CMK (cell line): ENCODE results near the gene TMC3.

Source experiments
- DNase-seq: peaks from one replicate; pipeline ENCODE4 v3.0.0-alpha.2; 2010; ENCODE audit warnings: low read depth

TMC3 gene

GRCh38 chr15:81322676-81323253 is 51.2 kb downstream of the TMC3 start:
- DNase-seq, result no peak

DNA sequence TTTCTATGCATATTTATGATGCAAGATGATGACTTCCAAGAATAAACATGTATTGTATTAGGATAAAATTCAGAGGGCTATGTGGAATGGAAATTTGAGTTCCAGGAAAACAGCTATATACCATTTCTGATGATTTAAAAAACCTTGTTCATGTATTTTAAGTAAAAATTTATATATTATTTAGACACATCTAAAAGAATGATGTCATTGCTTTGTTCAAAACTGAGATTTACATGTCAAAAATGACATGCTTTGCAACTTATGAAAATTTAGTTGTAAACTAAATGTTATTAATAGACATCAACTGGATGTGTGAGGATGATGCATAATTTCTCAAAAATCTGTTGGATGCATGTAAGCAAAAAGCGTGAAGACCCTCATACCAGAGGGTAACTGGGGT is 52.3 kb downstream of the TMC3 start:
- DNase-seq, result no peak

- DNase-seq, result no peak
These were observed 56.4 kb downstream of the TMC3 start for GRCh38 chr15:81317642-81318017.

- no peak for DNase-seq
These were observed 57.7 kb downstream of the TMC3 start for GRCh38 chr15:81316267-81316666.

GRCh38 chr15:81315452-81316175 is 58.4 kb downstream of the TMC3 start:
- no peak for DNase-seq

- DNase-seq, result no peak
These were observed 59.6 kb downstream of the TMC3 start for GRCh38 chr15:81314378-81314777.

DNA sequence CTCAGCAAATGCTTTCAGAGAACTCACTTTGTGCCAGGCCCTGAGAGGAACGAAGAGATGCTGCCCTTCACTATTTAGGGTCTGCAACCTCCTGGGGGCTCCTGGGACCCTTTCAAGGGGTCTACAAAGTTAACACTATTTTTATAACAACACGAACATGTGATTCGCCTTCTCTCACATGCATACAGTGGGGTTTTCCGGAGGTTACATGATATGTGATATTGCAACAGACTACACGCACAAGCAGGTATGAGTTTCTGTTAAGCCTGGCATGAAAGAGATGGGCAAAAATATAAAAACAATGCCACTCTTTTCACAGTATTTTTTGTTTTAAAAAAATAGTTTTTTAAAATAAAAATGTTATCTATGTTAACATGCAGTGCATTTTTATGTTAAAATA is 60.3 kb downstream of the TMC3 start:
- DNase-seq, result no peak

- DNase-seq, result no peak
These were observed 61.0 kb downstream of the TMC3 start for GRCh38 chr15:81312790-81313543.

- no peak for DNase-seq
These were observed 62.1 kb downstream of the TMC3 start for GRCh38 chr15:81311752-81312464.

DNA sequence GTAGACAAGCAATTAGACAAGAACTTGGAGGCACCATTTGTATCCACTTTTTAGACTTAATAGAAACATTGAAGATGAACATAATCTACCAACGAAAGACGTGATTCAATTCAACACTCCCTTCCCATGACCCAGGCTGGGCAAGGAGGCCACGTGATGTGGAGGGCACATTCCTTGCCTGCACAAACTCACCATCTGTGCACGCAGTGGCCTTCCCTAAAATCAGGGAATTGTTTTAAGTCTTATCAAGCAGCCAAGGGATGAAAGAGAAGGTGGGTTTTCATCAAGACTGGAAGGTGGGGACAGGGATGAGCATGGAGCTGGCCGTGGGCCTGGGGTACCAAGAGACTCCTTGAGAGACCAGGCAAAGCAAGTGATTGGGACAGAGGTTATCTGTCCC is 63.5 kb downstream of the TMC3 start:
- no peak for DNase-seq

GRCh38 chr15:81309647-81310450 is 64.2 kb downstream of the TMC3 start:
- no peak for DNase-seq

- DNase-seq, result no peak
These were observed 65.8 kb downstream of the TMC3 start for GRCh38 chr15:81308260-81308659.

DNA sequence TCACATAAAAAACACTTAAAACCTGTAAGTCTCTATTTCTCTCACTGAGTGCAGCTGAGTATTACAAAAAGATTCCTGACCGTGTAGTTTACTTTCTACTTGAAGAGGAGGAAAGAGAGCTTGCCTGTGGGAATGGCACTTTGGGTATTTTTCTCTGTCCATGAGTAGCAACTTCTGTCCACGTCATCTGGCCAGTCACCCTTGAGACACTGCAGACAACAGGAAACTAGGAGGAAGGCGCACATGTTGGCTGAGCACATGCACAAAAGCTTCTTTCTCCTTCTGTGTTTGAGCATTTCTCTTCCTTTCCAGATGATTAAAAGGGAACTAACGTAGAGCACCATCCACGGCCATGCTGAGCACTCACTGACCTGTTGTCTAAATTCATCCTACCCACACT is 69.8 kb downstream of the TMC3 start:
- no peak for DNase-seq

DNA sequence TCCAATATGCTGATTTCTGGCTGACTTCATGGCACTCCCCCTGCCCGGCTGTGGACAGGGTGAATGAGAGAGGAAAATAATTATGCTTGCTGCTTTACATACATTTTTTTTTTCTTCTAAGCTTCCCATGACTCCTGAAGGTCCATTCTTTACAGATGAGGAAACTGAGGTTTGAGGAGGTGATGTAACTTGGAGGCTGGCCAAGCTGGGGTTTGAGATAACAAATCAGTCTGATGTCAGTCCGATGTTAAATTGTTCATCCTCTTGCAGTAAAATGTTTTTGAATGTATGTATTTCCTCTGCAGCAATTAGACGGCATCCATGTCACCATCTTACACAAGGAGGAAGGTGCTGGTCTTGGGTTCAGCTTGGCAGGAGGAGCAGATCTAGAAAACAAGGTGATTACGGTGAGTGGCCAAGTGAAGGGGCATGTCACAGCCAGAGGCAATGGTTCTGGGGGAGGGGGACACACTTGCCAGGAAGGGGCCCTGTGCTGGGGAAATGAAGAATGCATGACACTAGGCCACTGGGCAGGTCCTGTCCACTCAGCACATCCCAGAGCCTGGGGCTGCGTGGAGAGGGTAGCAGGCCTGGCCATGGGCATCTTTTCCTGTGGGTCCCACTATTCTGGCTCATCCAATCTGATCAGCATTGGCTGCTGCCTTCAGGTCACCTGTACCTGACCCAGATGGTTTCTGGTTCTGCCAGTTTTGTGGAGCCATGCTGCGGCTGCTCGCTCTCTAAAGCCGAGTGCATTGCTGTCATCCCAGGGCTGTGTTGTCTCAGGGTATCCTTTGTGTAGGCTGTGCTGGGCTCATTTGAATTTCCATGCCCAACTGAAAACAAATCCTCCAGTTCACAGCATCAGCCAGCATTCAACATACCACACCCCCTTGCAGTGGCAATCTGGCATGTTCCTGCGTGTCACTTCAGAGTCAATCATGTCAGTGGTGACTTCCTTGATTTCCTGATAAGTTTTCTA is 70.5 kb downstream of the TMC3 start:
- DNase-seq, result no peak

DNA sequence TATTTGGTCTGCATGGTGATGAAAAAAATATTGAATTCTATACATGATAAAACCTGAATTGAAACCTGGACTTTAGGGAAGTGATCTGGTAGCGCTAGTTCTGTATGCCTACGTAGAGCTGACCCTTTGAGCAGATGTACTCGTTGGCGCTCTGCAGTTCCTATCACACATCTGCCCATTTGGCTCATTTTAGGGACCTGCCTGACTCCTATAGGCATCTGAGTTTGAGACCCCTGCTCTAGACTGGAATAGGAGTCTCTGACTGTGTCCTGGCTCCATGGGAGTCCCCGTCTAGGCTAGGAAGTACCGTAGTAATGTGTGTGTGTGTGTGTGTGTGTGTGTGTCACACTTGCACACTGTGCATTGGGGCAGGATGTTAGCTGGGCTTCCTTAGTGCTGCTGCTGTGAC is 71.3 kb downstream of the TMC3 start:
- no peak for DNase-seq

DNA sequence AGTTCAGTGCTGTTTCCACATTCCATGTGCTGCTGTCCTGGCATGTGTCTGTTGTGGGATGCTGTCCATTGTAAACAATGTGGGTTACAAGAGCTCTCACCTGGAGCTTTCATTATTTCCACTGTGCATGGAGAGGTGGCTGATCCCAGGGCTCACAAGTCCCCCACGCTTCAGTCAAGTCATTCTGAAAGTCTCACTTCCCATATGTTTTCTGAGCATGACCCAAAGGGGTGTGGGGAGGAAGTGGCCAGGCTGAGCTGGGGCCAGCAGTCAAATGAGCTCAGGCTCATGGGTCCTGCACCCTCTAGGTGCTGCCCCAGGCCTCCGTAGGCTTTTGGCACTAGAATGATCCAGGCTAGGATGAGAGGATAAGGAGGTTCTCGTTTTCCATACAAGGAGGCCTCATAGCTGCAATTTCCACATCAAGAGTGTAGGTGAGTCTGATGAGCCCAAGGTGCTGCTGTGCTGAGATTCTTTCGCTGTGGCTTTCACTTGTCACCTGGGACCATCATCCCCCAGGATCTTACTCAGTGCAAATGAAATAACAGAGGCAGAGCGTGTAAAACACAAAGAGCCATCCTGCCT is 72.1 kb downstream of the TMC3 start:
- no peak for DNase-seq

DNA sequence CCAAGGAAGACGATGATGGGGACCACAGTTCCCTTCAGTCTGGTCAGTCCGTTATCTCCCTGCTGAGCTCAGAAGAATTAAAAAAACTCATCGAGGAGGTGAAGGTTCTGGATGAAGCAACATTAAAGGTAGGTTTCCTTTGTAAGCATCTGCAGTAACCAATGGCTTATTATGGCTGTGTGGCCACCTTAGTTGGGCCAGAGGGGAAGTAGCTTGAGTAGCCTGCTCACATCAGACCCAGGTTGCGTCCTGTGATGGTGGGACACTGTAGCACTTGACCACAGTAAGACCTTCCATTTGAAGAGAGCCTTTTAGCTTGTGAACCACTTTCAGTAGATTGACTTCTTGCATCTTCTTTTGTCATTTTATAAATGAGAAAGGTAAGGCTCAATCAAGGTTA is 72.6 kb downstream of the TMC3 start:
- DNase-seq, result no peak

DNA sequence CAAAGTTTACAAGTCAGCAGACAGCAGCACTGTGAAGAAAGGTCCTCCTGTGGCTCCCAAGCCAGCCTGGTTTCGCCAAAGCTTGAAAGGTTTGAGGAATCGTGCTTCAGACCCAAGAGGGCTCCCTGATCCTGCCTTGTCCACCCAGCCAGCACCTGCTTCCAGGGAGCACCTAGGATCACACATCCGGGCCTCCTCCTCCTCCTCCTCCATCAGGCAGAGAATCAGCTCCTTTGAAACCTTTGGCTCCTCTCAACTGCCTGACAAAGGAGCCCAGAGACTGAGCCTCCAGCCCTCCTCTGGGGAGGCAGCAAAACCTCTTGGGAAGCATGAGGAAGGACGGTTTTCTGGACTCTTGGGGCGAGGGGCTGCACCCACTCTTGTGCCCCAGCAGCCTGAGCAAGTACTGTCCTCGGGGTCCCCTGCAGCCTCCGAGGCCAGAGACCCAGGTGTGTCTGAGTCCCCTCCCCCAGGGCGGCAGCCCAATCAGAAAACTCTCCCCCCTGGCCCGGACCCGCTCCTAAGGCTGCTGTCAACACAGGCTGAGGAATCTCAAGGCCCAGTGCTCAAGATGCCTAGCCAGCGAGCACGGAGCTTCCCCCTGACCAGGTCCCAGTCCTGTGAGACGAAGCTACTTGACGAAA is 74.3 kb downstream of the TMC3 start:
- no peak for DNase-seq

GRCh38 chr15:81299156-81299555 is 74.9 kb downstream of the TMC3 start:
- no peak for DNase-seq

- no peak for DNase-seq
These were observed 75.4 kb downstream of the TMC3 start for GRCh38 chr15:81298611-81299010.
